A673 (cell line): ENCODE results near the gene SLAMF7.

Experiments used
- EZH2 ChIP-seq: fragments of 200-600 bp; sonication (generic); IDR thresholded peaks from 2 replicates; pipeline ENCODE4 v1.6.1; 2017; ENCODE audit warnings: borderline replicate concordance, low read depth, mild to moderate bottlenecking, mixed read lengths, antibody characterized with exemption, low read length; ENCODE audit not compliant: poor library complexity, severe bottlenecking
- TF ChIP-seq, protein P1 (sequence below): fragments of 300-800, 200-600 bp; sonication (generic); conservative IDR thresholded peaks from 2 replicates; pipeline ENCODE4 v1.5.1; 2017; ENCODE audit warnings: low read depth, mild to moderate bottlenecking, antibody characterized with exemption, low read length, moderate library complexity, mixed read lengths

DNA sequence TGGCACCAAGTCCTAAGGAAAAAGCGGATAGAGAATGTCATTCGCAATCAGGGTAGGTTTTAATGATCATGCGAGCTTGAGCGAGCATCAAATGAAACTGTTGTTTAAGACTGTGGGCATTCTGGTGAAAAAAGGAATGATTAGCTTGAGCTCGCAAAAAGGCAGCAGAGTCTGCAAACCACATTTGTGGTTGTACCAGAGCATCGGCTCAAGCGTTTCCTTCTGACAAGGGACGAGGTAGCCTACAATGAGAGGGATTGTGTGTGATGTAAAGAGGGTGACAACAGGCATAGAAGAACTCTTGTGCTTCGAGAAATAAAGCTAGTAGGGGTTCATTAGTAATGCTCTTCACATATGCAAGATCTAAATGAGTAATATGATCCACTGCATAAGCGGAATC lies 16.3 kb upstream of the SLAMF7 start:
- TF ChIP-seq, protein P1, sequence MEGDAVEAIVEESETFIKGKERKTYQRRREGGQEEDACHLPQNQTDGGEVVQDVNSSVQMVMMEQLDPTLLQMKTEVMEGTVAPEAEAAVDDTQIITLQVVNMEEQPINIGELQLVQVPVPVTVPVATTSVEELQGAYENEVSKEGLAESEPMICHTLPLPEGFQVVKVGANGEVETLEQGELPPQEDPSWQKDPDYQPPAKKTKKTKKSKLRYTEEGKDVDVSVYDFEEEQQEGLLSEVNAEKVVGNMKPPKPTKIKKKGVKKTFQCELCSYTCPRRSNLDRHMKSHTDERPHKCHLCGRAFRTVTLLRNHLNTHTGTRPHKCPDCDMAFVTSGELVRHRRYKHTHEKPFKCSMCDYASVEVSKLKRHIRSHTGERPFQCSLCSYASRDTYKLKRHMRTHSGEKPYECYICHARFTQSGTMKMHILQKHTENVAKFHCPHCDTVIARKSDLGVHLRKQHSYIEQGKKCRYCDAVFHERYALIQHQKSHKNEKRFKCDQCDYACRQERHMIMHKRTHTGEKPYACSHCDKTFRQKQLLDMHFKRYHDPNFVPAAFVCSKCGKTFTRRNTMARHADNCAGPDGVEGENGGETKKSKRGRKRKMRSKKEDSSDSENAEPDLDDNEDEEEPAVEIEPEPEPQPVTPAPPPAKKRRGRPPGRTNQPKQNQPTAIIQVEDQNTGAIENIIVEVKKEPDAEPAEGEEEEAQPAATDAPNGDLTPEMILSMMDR = no peak
- TF ChIP-seq EZH2 = no peak
